Panc1 (cell line): ENCODE data around the gene MAPK8. TPM values are rescaled to one million over a fixed set of nuclear protein-coding genes. Genes with fewer than 3 reads are reported as not detected.

Experiments
- ATAC-seq: fragments of 200-7000 bp; cut with Tn5 transposase; 2 replicates; pipeline ENCODE4 v1.9.1; 2020; ENCODE audit warnings: mild to moderate bottlenecking, moderate library complexity
- BruUV-seq: library from RNA; stranded (reverse); fragments of 400-500 nt; replicated peaks from 2 replicates; lab custom pipeline; 2021; lab: Mats Ljungman, UMichigan
- CTCF ChIA-PET: fragments of 300-600 bp; sonication (Branson Sonifier 250); formaldehyde crosslinking; loops from one replicate; lab custom pipeline; 2022; ENCODE audit warnings: antibody characterized with exemption; lab: Charles Lee
- POLR2A ChIA-PET: fragments of 300-600 bp; sonication (Branson Sonifier 250); formaldehyde crosslinking; loops from one replicate; lab custom pipeline; 2022; ENCODE audit warnings: antibody characterized with exemption; lab: Charles Lee
- DNase-seq: peaks from one replicate; pipeline ENCODE4 v3.0.0-alpha.2; 2010; ENCODE audit warnings: low read depth, low spot score
- H3K27ac ChIP-seq: 2 replicates; pipeline ENCODE4 v1.5.1; 2011; ENCODE audit warnings: mild to moderate bottlenecking, low read length, inconsistent platforms
- H3K27me3 ChIP-seq: fragments of 200-500 bp; sonication (Bioruptor generic); 2 replicates; pipeline ENCODE4 v1.6.0; 2014; ENCODE audit warnings: low read length, inconsistent platforms; ENCODE audit not compliant: control insufficient read depth, insufficient read depth
- H3K36me3 ChIP-seq: fragments of 200-500 bp; sonication (Bioruptor generic); 2 replicates; pipeline ENCODE4 v1.5.1; 2014; ENCODE audit warnings: inconsistent platforms, mild to moderate bottlenecking, low read length, moderate library complexity; ENCODE audit not compliant: control insufficient read depth, insufficient read depth
- H3K4me1 ChIP-seq: 2 replicates; pipeline ENCODE4 v1.5.1; 2011; ENCODE audit warnings: inconsistent platforms, mild to moderate bottlenecking, low read length, moderate library complexity; ENCODE audit not compliant: control insufficient read depth, insufficient read depth
- H3K4me3 ChIP-seq, 2 experiments: 2 replicates each; pipeline ENCODE4 v1.5.1; 2011 to 2012; ENCODE audit warnings: low read depth in 2 of 2, low read length in 2 of 2, mild to moderate bottlenecking in 2 of 2, inconsistent platforms in 1 of 2, moderate library complexity in 1 of 2
- H3K9me3 ChIP-seq: fragments of 200-500 bp; sonication (Bioruptor generic); 2 replicates; pipeline ENCODE4 v1.5.1; 2014; ENCODE audit warnings: low read depth, mild to moderate bottlenecking, inconsistent platforms, low read length, moderate library complexity; ENCODE audit not compliant: control insufficient read depth, insufficient read depth
- CTCF ChIP-seq: fragments of 450-650 bp; IDR thresholded peaks from 2 replicates; pipeline ENCODE4 v1.5.1; 2017; ENCODE audit warnings: mild to moderate bottlenecking
- POLR2AphosphoS5 ChIP-seq: IDR thresholded peaks from 2 replicates; pipeline ENCODE4 v1.6.1; 2012; ENCODE audit warnings: mild to moderate bottlenecking, low read depth, low read length, moderate library complexity
- REST ChIP-seq, 2 experiments: IDR thresholded peaks; 2 replicates each; pipeline ENCODE4 v1.6.1; 2011 to 2012; ENCODE audit warnings: low read depth in 2 of 2, control low read depth in 1 of 2, low read length in 1 of 2, mild to moderate bottlenecking in 1 of 2, moderate library complexity in 1 of 2; ENCODE audit not compliant: insufficient read depth in 1 of 2
- SIN3A ChIP-seq: IDR thresholded peaks from 2 replicates; pipeline ENCODE4 v1.6.1; 2012; ENCODE audit warnings: low read depth, mild to moderate bottlenecking, low read length, moderate library complexity, borderline replicate concordance; ENCODE audit not compliant: insufficient read depth
- TCF7L2 ChIP-seq: IDR thresholded peaks from 2 replicates; pipeline ENCODE4 v1.6.1; 2011; ENCODE audit warnings: mild to moderate bottlenecking, low read depth, low read length, inconsistent platforms
- in situ Hi-C: cut with HindIII; loops from 2 replicates; pipeline ENCODE4 v1.10.0; 2016; ENCODE audit warnings: low sequenced_read_pairs, low pct_unique_long_range_greater_than_20kb
- intact Hi-C: fragments of 100-400 bp; cut with micrococcal nuclease; formaldehyde crosslinking; loops from one replicate; pipeline ENCODE4 v1.10.0; 2022; ENCODE audit not compliant: unreplicated experiment
- total RNA-seq: library from RNA; stranded (reverse); gene quantifications from one replicate; pipeline ENCODE4 v1.2.1, GENCODE V29; 2021; ENCODE audit not compliant: unreplicated experiment

MAPK8 gene
- total RNA-seq, 1 experiment from 2014 or later, result 66.6 TPM

GRCh38 chr10:48271047-48271730 is 35.3 kb upstream of the MAPK8 start:
- in situ Hi-C loops, result no loop called here
- intact Hi-C loops, result no loop called here
- CTCF ChIA-PET, result no interaction called here
- no peak for TF ChIP-seq TCF7L2
- TF ChIP-seq REST (IDR thresholded peaks at IDR 0.05; ENCODE audit: insufficient read depth in 1 of 2, low read depth in 2 of 2, low read length in 1 of 2), result no peak
- TF ChIP-seq CTCF, result no peak
- TF ChIP-seq SIN3A, result no peak
- no peaks in the 10 kb centered on the region for H3K9me3 ChIP-seq
- no peak overlapping the region for H3K4me3 ChIP-seq
- no TSS peak for BruUV-seq
- no peak for ATAC-seq
- no peak for DNase-seq
- H3K27me3 ChIP-seq, result 0 out of 2 replicates have a peak, but pooled peaks cover 2% of the 10 kb centered on the region
- H3K27ac ChIP-seq, result no peak overlapping the region
- no peaks in the 10 kb centered on the region for H3K36me3 ChIP-seq
- POLR2A ChIA-PET, result no interaction called here
- no peaks in the 10 kb centered on the region for H3K4me1 ChIP-seq

GRCh38 chr10:48272682-48273081 is 33.8 kb upstream of the MAPK8 start:
- Histone ChIP-seq H3K27ac (no peak overlapping the region), H3K27me3 (0 out of 2 replicates have a peak, but pooled peaks cover 2% of the 10 kb centered on the region), H3K9me3 (no peaks in the 10 kb centered on the region), H3K4me1 (no peaks in the 10 kb centered on the region), H3K36me3 (no peaks in the 10 kb centered on the region), H3K4me3 (no peak overlapping the region)
- BruUV-seq, result no TSS peak
- CTCF ChIA-PET, result no interaction called here
- ATAC-seq (no peak), DNase-seq (no peak)
- intact Hi-C loops, result no loop called here
- TF ChIP-seq TCF7L2, result no peak
- TF ChIP-seq CTCF, result no peak
- TF ChIP-seq POLR2AphosphoS5, result no peak
- no peak for TF ChIP-seq REST (IDR thresholded peaks at IDR 0.05; ENCODE audit: insufficient read depth in 1 of 2, low read depth in 2 of 2, low read length in 1 of 2)
- TF ChIP-seq SIN3A, result no peak
- POLR2A ChIA-PET, result no interaction called here
- in situ Hi-C loops, result no loop called here
